Sigmoid colon (tissue), 7 donors: ENCODE results near the gene GALNT12. TPM values are rescaled to one million over a fixed set of nuclear protein-coding genes. Genes with fewer than 3 reads are reported as not detected.

Source experiments
- DNase-seq: peaks from one replicate; pipeline ENCODE4 v3.0.0-alpha.2; 2019
- H3K27ac ChIP-seq, 4 donors: fragments of 200-600 bp; sonication (generic); one replicate each; pipeline ENCODE4 v1.5.1; 2016 to 2019; ENCODE audit warnings: mild to moderate bottlenecking in 1 of 4
- H3K27me3 ChIP-seq, 3 donors: fragments of 200-600 bp; sonication (generic); one replicate each; pipeline ENCODE4 v1.5.1; 2019; ENCODE audit warnings: mild to moderate bottlenecking in 1 of 3
- H3K36me3 ChIP-seq, 4 donors: fragments of 200-600 bp; sonication (generic); one replicate each; pipeline ENCODE4 v1.5.1; 2016 to 2019
- H3K4me1 ChIP-seq, 4 donors: fragments of 200-600 bp; sonication (generic); one replicate each; pipeline ENCODE4 v1.5.1; 2017 to 2019
- H3K4me3 ChIP-seq, 4 donors: fragments of 200-600 bp; sonication (generic); one replicate each; pipeline ENCODE4 v1.5.1; 2017 to 2019; ENCODE audit warnings: mild to moderate bottlenecking in 2 of 4, moderate library complexity in 1 of 4
- H3K9me3 ChIP-seq, 4 donors: fragments of 200-600 bp in 3 of 4; sonication (generic) in 3 of 4; one replicate each; pipeline versions ENCODE4 v1.5.1 to v1.6.1; 2013 to 2019
- EP300 ChIP-seq, 4 donors: sonication (generic); formaldehyde crosslinking; IDR thresholded peaks; one replicate each; pipeline ENCODE4 v1.6.1; 2017; ENCODE audit warnings: antibody characterized with exemption in 4 of 4
- POLR2A ChIP-seq, 2 donors: fragments of 450-650 bp; IDR thresholded peaks; one replicate each; pipeline ENCODE4 v1.6.1; 2016; ENCODE audit warnings: antibody characterized with exemption in 2 of 2, mild to moderate bottlenecking in 2 of 2, moderate library complexity in 2 of 2
- POLR2AphosphoS5 ChIP-seq, 4 donors: sonication (generic); formaldehyde crosslinking; IDR thresholded peaks; one replicate each; pipeline ENCODE4 v1.6.1; 2017; ENCODE audit warnings: antibody characterized with exemption in 4 of 4
- WGBS, 2 donors: extraction: QIAGEN DNeasy Blood & Tissue Kit; methylation state at CpG; one replicate each; pipeline ENCODE4 v1.1.7; 2013; 5-methylcytosine and 5-hydroxymethylcytosine counted together
- intact Hi-C: fragments of 100-400 bp; cut with DNase I; formaldehyde crosslinking; loops from one replicate; pipeline ENCODE4 v1.15.1; 2023
- polyA plus RNA-seq, 3 donors: library from polyadenylated mRNA; stranded (reverse); fragments of 200-250 nt; gene quantifications; one replicate each; pipeline ENCODE4 v1.2.3, GENCODE V29; 2013
- total RNA-seq, 4 donors: library from RNA; depleted of rRNA; stranded (reverse); fragments of >200 nt; gene quantifications; one replicate each; pipeline ENCODE4 v1.1.0, GENCODE V29; 2016
- TF ChIP-seq, protein P1 (sequence below), 4 experiments: fragments of 450-650 bp in 3 of 4; fragments of 200-600 bp in 1 of 4; IDR thresholded peaks; one replicate each; pipeline ENCODE4 v1.5.1; 2016 to 2019; ENCODE audit warnings: antibody characterized with exemption in 4 of 4, mild to moderate bottlenecking in 3 of 4, moderate library complexity in 2 of 4
- donor health status: healthy with polysubstance abuse.
- donor health status: Bipolar disorder and iron deficiency.
- donor health status: healthy.

GALNT12 gene
- total and polyA plus RNA-seq, 7 donors, result 11.5 to 34.2 (median 18.9) TPM

DNA sequence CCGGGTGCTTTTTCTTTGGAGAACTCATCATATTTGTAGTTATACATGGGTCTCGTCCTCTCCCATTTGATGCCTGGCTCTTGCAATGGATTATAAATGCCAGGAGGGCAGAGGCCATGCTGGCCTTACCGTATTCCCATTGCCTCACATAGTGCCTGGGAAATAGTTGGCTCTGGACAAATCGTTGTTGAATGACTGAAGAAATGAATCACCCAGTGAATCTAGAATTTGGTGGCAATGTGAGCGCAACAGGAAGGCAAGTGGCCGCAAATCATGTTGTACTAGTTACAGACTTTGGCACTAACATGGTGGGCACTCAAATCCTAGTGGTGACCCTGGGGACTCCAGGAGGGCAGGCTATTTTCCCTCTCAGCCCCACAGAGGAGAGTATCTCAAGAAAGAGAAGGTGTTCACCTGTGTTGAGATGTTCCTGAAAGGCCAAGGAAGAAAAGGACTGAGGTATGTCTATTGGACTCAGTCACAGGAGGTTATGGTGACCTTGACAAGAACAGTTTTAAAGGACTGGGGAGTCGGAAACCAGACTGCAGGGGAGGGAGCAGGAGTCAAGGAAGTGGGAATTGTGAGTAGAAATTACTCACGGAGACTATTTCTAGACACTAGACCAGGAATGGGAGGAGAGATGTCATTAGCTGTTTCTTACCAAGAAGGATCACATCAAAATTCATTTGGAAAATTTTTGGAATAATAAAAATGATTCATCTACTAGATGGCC is 74.5 kb downstream of the GALNT12 start:
- TF ChIP-seq, protein P1, sequence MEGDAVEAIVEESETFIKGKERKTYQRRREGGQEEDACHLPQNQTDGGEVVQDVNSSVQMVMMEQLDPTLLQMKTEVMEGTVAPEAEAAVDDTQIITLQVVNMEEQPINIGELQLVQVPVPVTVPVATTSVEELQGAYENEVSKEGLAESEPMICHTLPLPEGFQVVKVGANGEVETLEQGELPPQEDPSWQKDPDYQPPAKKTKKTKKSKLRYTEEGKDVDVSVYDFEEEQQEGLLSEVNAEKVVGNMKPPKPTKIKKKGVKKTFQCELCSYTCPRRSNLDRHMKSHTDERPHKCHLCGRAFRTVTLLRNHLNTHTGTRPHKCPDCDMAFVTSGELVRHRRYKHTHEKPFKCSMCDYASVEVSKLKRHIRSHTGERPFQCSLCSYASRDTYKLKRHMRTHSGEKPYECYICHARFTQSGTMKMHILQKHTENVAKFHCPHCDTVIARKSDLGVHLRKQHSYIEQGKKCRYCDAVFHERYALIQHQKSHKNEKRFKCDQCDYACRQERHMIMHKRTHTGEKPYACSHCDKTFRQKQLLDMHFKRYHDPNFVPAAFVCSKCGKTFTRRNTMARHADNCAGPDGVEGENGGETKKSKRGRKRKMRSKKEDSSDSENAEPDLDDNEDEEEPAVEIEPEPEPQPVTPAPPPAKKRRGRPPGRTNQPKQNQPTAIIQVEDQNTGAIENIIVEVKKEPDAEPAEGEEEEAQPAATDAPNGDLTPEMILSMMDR (IDR thresholded peaks at IDR 0.05), result no peak
- TF ChIP-seq POLR2A (IDR thresholded peaks at IDR 0.05) (no peak), POLR2AphosphoS5 (IDR thresholded peaks at IDR 0.05) (no peak), EP300 (IDR thresholded peaks at IDR 0.05) (no peak)
- WGBS, 2 donors, result 74 to 84% methylated on average over 8 of the region's 8 CpGs
- no peaks in the 10 kb centered on the region for H3K27me3 ChIP-seq
- intact Hi-C loops, result no loop called here
- no peak for DNase-seq
- peak overlapping the region in 1 of 4 donors; percentile 57 for H3K27ac ChIP-seq
- H3K4me1 ChIP-seq, result peaks cover 0 to 32% (median 18%) of the 10 kb centered on the region in 4 donors
- no peaks in the 10 kb centered on the region for H3K36me3 ChIP-seq
- no peaks in the 10 kb centered on the region for H3K9me3 ChIP-seq
- no peak overlapping the region for H3K4me3 ChIP-seq

DNA sequence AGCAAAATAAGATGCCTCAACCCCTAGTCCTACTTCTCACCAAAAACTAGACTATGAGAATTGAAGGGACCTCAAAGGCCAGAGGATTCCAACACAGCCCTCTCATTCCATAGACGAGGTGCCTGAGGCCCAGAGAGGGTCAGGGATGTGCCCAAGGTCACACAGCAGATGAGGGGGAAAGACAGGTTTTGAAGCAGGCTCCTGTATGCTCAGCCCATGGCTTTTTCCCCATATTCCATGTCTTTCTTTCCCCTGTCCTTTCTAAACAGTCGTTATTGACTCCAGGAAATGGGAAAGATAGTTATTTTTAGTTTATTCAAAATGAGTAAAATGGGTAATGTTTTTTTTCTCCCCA is 75.1 kb downstream of the GALNT12 start:
- no peak for DNase-seq
- Histone ChIP-seq H3K4me3 (no peak overlapping the region), H3K9me3 (no peaks in the 10 kb centered on the region), H3K36me3 (no peaks in the 10 kb centered on the region), H3K27me3 (no peaks in the 10 kb centered on the region), H3K4me1 (peaks cover 0 to 32% (median 18%) of the 10 kb centered on the region in 4 donors), H3K27ac (peak overlapping the region in 1 of 4 donors; percentile 58)
- intact Hi-C loops, result no loop called here
- WGBS, 2 donors, result 30 to 60% methylated on average over 2 of the region's 2 CpGs
- TF ChIP-seq EP300 (IDR thresholded peaks at IDR 0.05), result no peak
- TF ChIP-seq POLR2AphosphoS5 (IDR thresholded peaks at IDR 0.05), result no peak
- TF ChIP-seq, protein P1 (IDR thresholded peaks at IDR 0.05), result no peak
- no peak for TF ChIP-seq POLR2A (IDR thresholded peaks at IDR 0.05)

DNA sequence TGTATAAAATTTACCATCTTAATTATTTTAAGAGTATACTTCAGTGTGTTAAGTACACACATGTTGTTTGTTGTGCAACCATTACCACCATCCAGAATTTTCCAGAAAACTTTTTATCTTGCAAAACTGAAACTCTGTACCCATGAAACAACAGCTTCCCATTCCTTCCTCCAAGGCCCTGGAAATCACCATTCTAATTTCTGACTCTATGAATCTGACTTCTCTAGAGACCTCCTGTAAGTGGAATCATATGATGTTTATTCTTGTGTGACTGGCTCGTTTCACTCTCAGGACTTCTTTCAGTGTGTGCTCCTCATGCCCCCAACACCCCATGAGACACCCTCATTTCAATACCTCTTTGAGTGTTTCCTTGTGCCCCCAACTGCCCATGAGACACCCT is 75.8 kb downstream of the GALNT12 start:
- H3K4me3 ChIP-seq, result no peak overlapping the region
- DNase-seq, result no peak
- no peaks in the 10 kb centered on the region for H3K27me3 ChIP-seq
- H3K36me3 ChIP-seq, result no peaks in the 10 kb centered on the region
- 38 to 60% methylated on average over 1 of the region's 1 CpG for WGBS, 2 donors
- intact Hi-C loops, result no loop called here
- H3K9me3 ChIP-seq, result no peaks in the 10 kb centered on the region
- TF ChIP-seq EP300 (IDR thresholded peaks at IDR 0.05) (no peak), POLR2AphosphoS5 (IDR thresholded peaks at IDR 0.05) (no peak), POLR2A (IDR thresholded peaks at IDR 0.05) (no peak)
- TF ChIP-seq, protein P1 (IDR thresholded peaks at IDR 0.05), result no peak
- peaks cover 0 to 32% (median 18%) of the 10 kb centered on the region in 4 donors for H3K4me1 ChIP-seq
- H3K27ac ChIP-seq, result no peak overlapping the region

DNA sequence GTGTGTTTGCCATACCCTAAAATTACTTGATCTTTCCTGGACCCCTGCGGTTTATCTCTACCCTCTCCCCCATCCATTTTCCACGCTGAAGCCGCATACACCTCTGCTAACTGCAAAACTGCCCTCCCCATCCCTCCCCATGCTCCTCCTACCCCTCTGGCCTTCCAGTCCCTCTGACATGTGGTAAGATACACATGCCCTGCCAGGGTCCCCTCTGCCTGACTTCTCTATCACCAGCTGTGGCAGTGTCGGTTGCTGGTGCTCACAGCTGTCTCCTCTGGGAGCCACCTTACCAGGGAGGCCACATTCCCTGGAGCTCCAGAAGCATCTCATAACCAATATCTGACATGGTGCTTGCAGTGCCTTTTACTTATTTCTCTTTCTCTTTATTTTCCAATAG is 77.4 kb downstream of the GALNT12 start:
- Histone ChIP-seq H3K4me1 (peaks cover 0 to 21% (median 9%) of the 10 kb centered on the region in 4 donors), H3K27ac (no peak overlapping the region), H3K9me3 (no peaks in the 10 kb centered on the region), H3K4me3 (no peak overlapping the region), H3K36me3 (no peaks in the 10 kb centered on the region), H3K27me3 (no peaks in the 10 kb centered on the region)
- 92 to 93% methylated on average over 4 of the region's 4 CpGs for WGBS, 2 donors
- TF ChIP-seq, protein P1 (IDR thresholded peaks at IDR 0.05), result no peak
- TF ChIP-seq POLR2A (IDR thresholded peaks at IDR 0.05) (no peak), POLR2AphosphoS5 (IDR thresholded peaks at IDR 0.05) (no peak), EP300 (IDR thresholded peaks at IDR 0.05) (no peak)
- intact Hi-C loops, result no loop called here
- no peak for DNase-seq
